SK-N-SH treated with all-trans-retinoic acid at 6 μM for 48 hours (cell line): ENCODE results near the gene CD79A.

Experiments used
- ATAC-seq: fragments of 200-7000 bp; cut with Tn5 transposase; 3 replicates; pipeline ENCODE4 v1.9.1; 2020; ENCODE audit warnings: mild to moderate bottlenecking, moderate library complexity
- ARNTL ChIP-seq: fragments of 450-650 bp; formaldehyde crosslinking; IDR thresholded peaks from 2 replicates; pipeline ENCODE4 v1.5.0; 2020; ENCODE audit warnings: low read depth, mild to moderate bottlenecking, moderate library complexity, borderline replicate concordance
- BACH2 ChIP-seq: fragments of 250-450 bp; sonication (Bioruptor Pico); IDR thresholded peaks from 2 replicates; pipeline ENCODE4 v1.9.0; 2021; ENCODE audit warnings: mild to moderate bottlenecking, borderline replicate concordance
- CSDC2 ChIP-seq: fragments of 250-450 bp; sonication (Bioruptor Pico); IDR thresholded peaks from 2 replicates; pipeline ENCODE4 v1.5.0; 2020; ENCODE audit warnings: mild to moderate bottlenecking, moderate library complexity
- ESRRG ChIP-seq: fragments of 250-450 bp; sonication (Bioruptor Pico); IDR thresholded peaks from 2 replicates; pipeline ENCODE4 v1.6.1; 2021; ENCODE audit warnings: mild to moderate bottlenecking
- ISL1 ChIP-seq: fragments of 250-450 bp; sonication (Bioruptor Pico); IDR thresholded peaks from 2 replicates; pipeline ENCODE4 v2.1.2; 2022; ENCODE audit warnings: mild to moderate bottlenecking, moderate library complexity
- OSR1 ChIP-seq: fragments of 250-450 bp; sonication (Bioruptor Pico); IDR thresholded peaks from 2 replicates; pipeline ENCODE4 v1.8.0; 2022; ENCODE audit warnings: moderate library complexity, mild to moderate bottlenecking, inconsistent platforms
- PPARA ChIP-seq: fragments of 250-450 bp; sonication (Bioruptor Pico); IDR thresholded peaks from 2 replicates; pipeline ENCODE4 v1.5.0; 2020; ENCODE audit warnings: mild to moderate bottlenecking, borderline replicate concordance
- RARB ChIP-seq: fragments of 250-450 bp; sonication (Bioruptor Pico); IDR thresholded peaks from 2 replicates; pipeline ENCODE4 v1.8.0; 2021; ENCODE audit warnings: mild to moderate bottlenecking, moderate library complexity
- SNAI2 ChIP-seq: fragments of 250-450 bp; sonication (Bioruptor Pico); IDR thresholded peaks from 2 replicates; pipeline ENCODE4 v1.5.0; 2020; ENCODE audit warnings: mild to moderate bottlenecking, moderate library complexity
- TCF4 ChIP-seq: fragments of 250-450 bp; sonication (Bioruptor Pico); IDR thresholded peaks from 2 replicates; pipeline ENCODE4 v1.8.0; 2021; ENCODE audit warnings: mild to moderate bottlenecking, moderate library complexity, borderline replicate concordance
- ZC3H10 ChIP-seq: fragments of 250-450 bp; sonication (Bioruptor Pico); IDR thresholded peaks from 2 replicates; pipeline ENCODE4 v1.5.1; 2021; ENCODE audit warnings: mild to moderate bottlenecking, moderate library complexity
- ZFP3 ChIP-seq: fragments of 250-450 bp; sonication (Bioruptor Pico); IDR thresholded peaks from 2 replicates; pipeline ENCODE4 v1.5.0; 2020; ENCODE audit warnings: mild to moderate bottlenecking, moderate library complexity
- ZFP30 ChIP-seq: fragments of 450-650 bp; formaldehyde crosslinking; IDR thresholded peaks from 2 replicates; pipeline ENCODE4 v1.5.0; 2022; ENCODE audit warnings: mild to moderate bottlenecking, moderate library complexity
- ZNF565 ChIP-seq: fragments of 450-650 bp; formaldehyde crosslinking; conservative IDR thresholded peaks from 2 replicates; pipeline ENCODE4 v1.5.0; 2020; ENCODE audit warnings: low read depth, mild to moderate bottlenecking, moderate library complexity
- ZNF70 ChIP-seq: fragments of 450-650 bp; formaldehyde crosslinking; IDR thresholded peaks from 2 replicates; pipeline ENCODE4 v1.5.0; 2020; ENCODE audit warnings: mild to moderate bottlenecking, moderate library complexity
- ZNF8 ChIP-seq: fragments of 450-650 bp; formaldehyde crosslinking; IDR thresholded peaks from 2 replicates; pipeline ENCODE4 v1.5.0; 2020; ENCODE audit warnings: mild to moderate bottlenecking, moderate library complexity
- TF ChIP-seq, protein P1 (sequence below): fragments of 250-450 bp; sonication (Bioruptor Pico); IDR thresholded peaks from 2 replicates; pipeline ENCODE4 v1.5.1; 2021; ENCODE audit warnings: mild to moderate bottlenecking, moderate library complexity
- TF ChIP-seq, protein P2 (sequence below): fragments of 250-450 bp; sonication (Bioruptor Pico); IDR thresholded peaks from 2 replicates; pipeline ENCODE4 v1.5.1; 2020; ENCODE audit warnings: low read depth, mild to moderate bottlenecking, moderate library complexity
- TF ChIP-seq, protein P3 (sequence below): fragments of 250-450 bp; sonication (Bioruptor Pico); IDR thresholded peaks from 2 replicates; pipeline ENCODE4 v1.8.0; 2021; ENCODE audit warnings: low read depth, mild to moderate bottlenecking, moderate library complexity, borderline replicate concordance
- TF ChIP-seq, protein P4 (sequence below): fragments of 250-450 bp; sonication (Bioruptor Pico); IDR thresholded peaks from 2 replicates; pipeline ENCODE4 v1.5.0; 2020; ENCODE audit warnings: mild to moderate bottlenecking, moderate library complexity

Gene CD79A

DNA sequence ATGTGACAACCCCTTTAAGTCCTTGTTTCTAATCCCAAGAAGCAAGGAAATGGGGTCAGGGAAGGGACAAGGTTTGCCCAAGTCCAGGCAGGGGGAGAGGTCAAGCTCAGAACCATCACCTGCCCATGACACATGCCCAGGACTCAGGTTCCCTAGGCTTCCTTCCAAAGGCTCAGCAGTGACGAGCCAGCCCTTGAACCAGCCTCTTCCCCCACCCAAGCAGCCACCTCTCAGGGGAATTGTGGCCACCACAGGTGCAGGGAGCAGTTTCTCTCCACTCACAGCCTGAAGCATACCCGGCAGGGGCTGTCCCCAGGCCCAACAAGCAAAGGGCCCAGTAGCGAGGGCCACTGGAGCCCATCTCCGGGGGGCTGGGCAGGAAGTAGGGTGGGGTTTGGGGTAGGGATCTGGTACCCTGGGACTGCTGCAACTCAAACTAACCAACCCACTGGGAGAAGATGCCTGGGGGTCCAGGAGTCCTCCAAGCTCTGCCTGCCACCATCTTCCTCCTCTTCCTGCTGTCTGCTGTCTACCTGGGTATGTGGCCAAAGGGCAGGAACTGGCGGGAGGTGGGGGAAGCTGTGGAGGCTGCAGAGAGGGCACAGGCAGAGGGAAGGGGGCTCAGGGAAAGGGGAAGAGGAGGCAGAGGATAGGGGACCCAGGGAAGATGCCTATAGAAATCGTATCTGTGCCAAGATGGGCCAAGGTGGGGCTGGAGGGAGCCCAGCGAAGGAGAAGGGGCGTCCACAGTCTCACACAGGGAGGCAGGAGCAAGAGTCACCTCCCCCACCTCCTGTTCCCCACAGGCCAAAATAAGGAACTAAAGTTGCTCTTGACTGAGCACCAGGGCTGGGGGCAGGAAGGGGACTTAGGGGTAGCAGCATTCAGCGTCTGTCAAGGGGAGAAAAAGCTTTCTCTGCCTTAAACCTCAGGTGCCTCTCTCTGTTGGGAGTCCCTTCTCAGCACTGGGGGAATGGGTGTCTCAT lies at the start of gene CD79A:
Gene CD79A, plus strand, starts transcription at position 433 of the 986 bp plus-strand sequence. Its CDS starts 26 bp downstream, at position 459.
- ATAC-seq, result no peak
- TF ChIP-seq, protein P1, sequence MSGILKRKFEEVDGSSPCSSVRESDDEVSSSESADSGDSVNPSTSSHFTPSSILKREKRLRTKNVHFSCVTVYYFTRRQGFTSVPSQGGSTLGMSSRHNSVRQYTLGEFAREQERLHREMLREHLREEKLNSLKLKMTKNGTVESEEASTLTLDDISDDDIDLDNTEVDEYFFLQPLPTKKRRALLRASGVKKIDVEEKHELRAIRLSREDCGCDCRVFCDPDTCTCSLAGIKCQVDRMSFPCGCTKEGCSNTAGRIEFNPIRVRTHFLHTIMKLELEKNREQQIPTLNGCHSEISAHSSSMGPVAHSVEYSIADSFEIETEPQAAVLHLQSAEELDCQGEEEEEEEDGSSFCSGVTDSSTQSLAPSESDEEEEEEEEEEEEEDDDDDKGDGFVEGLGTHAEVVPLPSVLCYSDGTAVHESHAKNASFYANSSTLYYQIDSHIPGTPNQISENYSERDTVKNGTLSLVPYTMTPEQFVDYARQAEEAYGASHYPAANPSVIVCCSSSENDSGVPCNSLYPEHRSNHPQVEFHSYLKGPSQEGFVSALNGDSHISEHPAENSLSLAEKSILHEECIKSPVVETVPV (CRISPR knock-in tag), result no peak
- no peak for TF ChIP-seq BACH2 (CRISPR knock-in tag)
- TF ChIP-seq ESRRG (CRISPR knock-in tag), result no peak
- TF ChIP-seq TCF4 (CRISPR knock-in tag), result no peak
- TF ChIP-seq ZNF8 (CRISPR knock-in tag), result no peak
- no peak for TF ChIP-seq ZFP3 (CRISPR knock-in tag)
- TF ChIP-seq ISL1 (CRISPR knock-in tag), result no peak
- TF ChIP-seq, protein P2, sequence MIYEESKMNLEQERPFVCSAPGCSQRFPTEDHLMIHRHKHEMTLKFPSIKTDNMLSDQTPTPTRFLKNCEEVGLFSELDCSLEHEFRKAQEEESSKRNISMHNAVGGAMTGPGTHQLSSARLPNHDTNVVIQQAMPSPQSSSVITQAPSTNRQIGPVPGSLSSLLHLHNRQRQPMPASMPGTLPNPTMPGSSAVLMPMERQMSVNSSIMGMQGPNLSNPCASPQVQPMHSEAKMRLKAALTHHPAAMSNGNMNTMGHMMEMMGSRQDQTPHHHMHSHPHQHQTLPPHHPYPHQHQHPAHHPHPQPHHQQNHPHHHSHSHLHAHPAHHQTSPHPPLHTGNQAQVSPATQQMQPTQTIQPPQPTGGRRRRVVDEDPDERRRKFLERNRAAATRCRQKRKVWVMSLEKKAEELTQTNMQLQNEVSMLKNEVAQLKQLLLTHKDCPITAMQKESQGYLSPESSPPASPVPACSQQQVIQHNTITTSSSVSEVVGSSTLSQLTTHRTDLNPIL, result no peak
- no peak for TF ChIP-seq ZNF70 (CRISPR knock-in tag)
- no peak for TF ChIP-seq SNAI2
- no peak for TF ChIP-seq OSR1
- TF ChIP-seq PPARA (CRISPR knock-in tag), result no peak
- TF ChIP-seq, protein P3, sequence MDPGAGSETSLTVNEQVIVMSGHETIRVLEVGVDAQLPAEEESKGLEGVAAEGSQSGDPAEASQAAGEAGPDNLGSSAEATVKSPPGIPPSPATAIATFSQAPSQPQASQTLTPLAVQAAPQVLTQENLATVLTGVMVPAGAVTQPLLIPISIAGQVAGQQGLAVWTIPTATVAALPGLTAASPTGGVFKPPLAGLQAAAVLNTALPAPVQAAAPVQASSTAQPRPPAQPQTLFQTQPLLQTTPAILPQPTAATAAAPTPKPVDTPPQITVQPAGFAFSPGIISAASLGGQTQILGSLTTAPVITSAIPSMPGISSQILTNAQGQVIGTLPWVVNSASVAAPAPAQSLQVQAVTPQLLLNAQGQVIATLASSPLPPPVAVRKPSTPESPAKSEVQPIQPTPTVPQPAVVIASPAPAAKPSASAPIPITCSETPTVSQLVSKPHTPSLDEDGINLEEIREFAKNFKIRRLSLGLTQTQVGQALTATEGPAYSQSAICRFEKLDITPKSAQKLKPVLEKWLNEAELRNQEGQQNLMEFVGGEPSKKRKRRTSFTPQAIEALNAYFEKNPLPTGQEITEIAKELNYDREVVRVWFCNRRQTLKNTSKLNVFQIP (CRISPR knock-in tag), result no peak
- TF ChIP-seq RARB (CRISPR knock-in tag), result no peak
- no peak for TF ChIP-seq ZC3H10 (CRISPR knock-in tag)
- TF ChIP-seq, protein P4, sequence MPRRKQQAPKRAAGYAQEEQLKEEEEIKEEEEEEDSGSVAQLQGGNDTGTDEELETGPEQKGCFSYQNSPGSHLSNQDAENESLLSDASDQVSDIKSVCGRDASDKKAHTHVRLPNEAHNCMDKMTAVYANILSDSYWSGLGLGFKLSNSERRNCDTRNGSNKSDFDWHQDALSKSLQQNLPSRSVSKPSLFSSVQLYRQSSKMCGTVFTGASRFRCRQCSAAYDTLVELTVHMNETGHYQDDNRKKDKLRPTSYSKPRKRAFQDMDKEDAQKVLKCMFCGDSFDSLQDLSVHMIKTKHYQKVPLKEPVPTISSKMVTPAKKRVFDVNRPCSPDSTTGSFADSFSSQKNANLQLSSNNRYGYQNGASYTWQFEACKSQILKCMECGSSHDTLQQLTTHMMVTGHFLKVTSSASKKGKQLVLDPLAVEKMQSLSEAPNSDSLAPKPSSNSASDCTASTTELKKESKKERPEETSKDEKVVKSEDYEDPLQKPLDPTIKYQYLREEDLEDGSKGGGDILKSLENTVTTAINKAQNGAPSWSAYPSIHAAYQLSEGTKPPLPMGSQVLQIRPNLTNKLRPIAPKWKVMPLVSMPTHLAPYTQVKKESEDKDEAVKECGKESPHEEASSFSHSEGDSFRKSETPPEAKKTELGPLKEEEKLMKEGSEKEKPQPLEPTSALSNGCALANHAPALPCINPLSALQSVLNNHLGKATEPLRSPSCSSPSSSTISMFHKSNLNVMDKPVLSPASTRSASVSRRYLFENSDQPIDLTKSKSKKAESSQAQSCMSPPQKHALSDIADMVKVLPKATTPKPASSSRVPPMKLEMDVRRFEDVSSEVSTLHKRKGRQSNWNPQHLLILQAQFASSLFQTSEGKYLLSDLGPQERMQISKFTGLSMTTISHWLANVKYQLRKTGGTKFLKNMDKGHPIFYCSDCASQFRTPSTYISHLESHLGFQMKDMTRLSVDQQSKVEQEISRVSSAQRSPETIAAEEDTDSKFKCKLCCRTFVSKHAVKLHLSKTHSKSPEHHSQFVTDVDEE (CRISPR knock-in tag), result no peak

DNA sequence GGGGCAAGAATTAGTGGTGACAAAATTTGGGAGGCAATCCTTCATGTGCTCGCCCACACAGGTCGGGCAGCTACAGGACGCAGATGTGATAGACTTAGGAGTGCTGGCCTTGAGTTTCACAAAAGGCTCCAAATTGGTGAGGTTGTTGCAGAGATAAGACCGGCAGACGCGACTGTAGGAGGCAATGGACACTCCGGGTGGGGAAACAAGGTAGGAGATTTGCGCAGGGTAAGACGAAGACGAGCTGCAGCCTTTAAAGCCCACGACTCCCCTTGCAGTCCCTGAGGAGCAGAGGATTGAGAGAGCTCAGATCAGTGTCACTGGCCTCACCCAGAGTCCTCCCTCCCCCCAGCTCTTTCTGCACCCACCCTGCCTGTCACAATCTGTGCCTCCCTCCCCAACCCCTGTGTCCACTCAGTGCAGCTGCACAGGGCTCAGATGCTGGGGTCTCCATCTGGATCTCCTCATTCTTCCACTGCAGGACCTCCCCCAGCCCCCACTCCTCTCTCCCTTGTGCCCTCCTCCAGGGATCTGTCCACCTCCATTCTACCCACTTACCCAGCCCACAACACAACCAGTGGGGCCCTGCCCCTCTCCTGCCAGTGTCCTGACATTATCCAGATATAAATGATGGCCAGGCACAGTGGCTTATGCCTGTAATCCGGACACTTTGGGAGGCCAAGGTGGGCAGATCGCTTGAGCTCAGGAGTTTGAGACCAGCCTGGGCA lies 38.9 kb upstream of the CD79A start:
- ATAC-seq, result no peak
- no peak for TF ChIP-seq ARNTL
- no peak for TF ChIP-seq ZFP30
- no peak for TF ChIP-seq SNAI2

DNA sequence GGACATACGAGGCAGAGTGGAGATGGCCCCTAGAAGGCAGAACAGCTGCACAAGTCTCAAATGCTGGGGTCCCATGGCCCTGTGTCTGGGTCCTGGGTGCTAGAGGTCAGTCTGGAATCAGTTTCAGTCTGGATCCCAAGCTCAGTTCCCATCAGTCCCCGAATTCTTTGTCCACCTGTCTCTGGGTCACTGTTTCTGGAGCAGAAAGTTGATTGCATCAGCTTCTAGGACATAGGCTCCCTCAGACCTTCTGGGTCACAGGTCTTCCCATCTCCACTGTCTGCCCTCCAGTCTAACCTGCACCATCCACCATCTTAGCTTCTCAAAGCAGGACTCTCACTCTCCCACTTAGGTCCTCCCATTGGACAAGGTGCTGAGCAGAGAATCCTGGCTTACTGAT lies 37.9 kb upstream of the CD79A start:
- ATAC-seq, result no peak
- TF ChIP-seq ZC3H10 (CRISPR knock-in tag) (no peak), PPARA (CRISPR knock-in tag) (no peak), RARB (CRISPR knock-in tag) (no peak), ISL1 (CRISPR knock-in tag) (no peak), ZNF8 (CRISPR knock-in tag) (no peak), ARNTL (no peak), ZFP3 (CRISPR knock-in tag) (no peak), CSDC2 (no peak), TCF4 (CRISPR knock-in tag) (no peak), BACH2 (CRISPR knock-in tag) (no peak), ZNF565 (CRISPR knock-in tag) (no peak), ZNF70 (CRISPR knock-in tag) (no peak)
- TF ChIP-seq, protein P2, result no peak
- TF ChIP-seq, protein P3 (CRISPR knock-in tag), result no peak
- TF ChIP-seq, protein P1 (CRISPR knock-in tag), result no peak
